C4-2B (cell line): ENCODE data around the gene EMC9.

ENCODE experiments used
- H3K27ac ChIP-seq: fragments of 450-650 bp; 2 replicates; pipeline ENCODE4 v1.5.1; 2017
- ZFX ChIP-seq: fragments of 450-650 bp; IDR thresholded peaks from 2 replicates; pipeline ENCODE4 v1.6.1; 2017
- TF ChIP-seq, protein P1 (sequence below): fragments of 450-650 bp; conservative IDR thresholded peaks from 2 replicates; pipeline ENCODE4 v1.5.1; 2017; ENCODE audit warnings: mild to moderate bottlenecking

The EMC9 gene

DNA sequence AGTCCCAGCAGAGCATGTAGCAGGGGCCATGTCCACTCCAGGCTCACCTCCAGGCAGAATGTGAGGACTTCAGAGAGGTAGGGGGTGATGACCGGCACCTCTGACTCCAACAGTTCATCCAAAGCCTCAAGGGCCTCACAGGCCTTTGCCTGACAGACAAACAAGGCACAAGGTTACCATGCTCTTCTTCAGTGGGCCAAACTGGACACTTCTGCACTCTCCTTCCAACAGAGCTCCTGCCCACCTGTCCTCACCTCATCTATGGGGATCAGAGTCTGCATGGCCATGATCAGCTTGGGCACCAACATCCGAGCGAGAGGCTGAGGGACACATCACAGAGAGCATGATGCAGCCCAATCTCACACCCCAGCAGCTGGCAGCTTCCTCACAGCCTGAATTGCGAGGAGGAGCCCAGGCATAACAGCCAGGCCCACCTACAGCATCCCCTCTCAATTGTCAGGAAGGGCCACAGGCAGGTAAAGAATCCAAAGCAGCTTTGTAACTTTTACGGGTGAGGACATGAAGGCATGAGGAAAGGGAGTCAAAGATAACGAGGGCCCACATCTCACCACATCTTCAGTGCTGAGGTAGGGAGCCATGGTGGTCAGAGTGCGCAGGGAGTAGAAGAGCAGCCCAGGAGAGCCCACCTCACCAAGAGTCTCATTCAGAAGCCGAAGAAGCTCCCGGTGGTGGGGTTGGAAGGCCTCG, 45.6 kb upstream of the EMC9 start:
- no peak overlapping the region for H3K27ac ChIP-seq
- TF ChIP-seq ZFX = no peak
- TF ChIP-seq, protein P1, sequence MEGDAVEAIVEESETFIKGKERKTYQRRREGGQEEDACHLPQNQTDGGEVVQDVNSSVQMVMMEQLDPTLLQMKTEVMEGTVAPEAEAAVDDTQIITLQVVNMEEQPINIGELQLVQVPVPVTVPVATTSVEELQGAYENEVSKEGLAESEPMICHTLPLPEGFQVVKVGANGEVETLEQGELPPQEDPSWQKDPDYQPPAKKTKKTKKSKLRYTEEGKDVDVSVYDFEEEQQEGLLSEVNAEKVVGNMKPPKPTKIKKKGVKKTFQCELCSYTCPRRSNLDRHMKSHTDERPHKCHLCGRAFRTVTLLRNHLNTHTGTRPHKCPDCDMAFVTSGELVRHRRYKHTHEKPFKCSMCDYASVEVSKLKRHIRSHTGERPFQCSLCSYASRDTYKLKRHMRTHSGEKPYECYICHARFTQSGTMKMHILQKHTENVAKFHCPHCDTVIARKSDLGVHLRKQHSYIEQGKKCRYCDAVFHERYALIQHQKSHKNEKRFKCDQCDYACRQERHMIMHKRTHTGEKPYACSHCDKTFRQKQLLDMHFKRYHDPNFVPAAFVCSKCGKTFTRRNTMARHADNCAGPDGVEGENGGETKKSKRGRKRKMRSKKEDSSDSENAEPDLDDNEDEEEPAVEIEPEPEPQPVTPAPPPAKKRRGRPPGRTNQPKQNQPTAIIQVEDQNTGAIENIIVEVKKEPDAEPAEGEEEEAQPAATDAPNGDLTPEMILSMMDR = no peak

DNA sequence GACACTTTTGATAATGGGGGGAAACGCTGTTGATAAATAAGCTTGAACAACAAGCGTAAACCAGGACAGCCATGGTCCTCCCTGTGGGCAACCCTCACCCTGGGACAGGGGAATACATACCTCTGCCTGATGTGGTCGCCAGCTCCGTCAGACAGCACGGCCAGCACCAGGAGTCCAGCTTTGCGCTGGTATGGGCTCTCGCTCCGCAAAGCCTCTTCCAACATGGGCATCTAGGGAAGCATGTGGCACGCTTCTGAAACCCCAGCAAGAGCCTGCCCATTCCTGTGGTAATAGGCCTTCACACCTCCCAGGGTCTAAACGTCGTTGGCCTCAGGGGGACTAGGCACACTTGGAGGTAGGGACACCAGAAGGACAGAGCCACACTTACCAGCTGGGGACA, 44.4 kb upstream of the EMC9 start:
- TF ChIP-seq, protein P1 = no peak
- no peak for TF ChIP-seq ZFX
- no peak overlapping the region for H3K27ac ChIP-seq

DNA sequence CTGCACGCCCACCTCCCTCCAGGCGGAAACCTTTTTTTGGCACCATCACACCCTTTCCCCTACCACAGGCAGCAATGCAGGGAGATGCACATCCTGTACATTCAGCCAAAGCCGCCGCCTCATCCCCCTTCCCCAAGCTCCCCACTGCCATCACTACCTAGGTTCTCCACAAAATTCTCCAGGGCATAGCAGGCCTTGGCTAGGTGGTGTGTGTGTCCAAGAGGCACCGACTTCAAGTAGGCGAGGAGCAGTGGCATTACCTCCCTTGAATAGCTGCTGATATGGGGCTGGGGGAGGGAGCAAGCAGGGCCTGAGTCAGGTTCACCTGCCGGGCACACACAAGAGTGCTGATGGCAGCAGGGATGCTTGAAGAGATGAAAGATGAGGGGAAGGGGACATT, 43.6 kb upstream of the EMC9 start:
- TF ChIP-seq ZFX = no peak
- TF ChIP-seq, protein P1 = no peak
- H3K27ac ChIP-seq = no peak overlapping the region

DNA sequence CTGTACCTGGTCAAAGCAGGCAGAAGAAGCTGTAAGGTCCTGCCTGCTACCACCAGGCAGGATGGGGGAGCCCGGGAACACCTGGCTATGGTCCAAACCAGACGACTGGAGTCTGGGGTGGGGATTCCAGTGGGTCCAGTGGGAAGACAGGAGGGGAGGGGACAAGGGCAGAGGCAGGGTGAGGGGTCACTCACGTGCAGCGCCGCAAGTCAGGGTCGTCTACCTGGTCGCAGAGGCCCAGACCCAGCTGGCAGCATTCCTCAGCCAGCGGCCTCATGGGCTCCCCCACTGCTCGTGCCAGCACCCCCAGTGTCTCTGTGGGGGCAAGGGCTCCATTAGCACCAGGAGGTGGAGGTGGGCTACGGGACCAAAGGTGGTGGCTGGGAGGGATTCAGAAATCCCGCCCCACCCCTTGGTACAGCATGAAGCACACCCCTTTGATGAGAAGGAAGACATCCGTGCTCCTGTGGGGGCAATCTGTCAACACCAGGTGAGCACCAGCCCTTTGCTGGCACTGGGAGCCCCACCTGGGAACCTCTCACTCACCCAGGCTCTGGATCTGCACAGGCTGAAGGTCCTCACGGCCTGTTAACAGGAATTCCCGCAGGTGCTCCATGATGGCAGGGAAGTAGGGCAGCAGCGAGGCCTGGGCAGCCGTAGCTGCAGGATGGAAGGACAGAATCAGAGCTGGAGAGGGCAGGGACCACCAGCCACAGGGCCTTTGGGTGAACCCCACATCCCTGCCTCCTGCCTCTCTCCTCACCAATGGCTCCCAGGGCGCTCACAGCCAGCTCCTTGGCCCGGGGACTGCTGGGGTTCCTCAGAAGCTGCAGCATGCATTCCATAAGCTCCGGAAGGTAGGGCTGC, 42.9 kb upstream of the EMC9 start:
- no peak for TF ChIP-seq ZFX
- TF ChIP-seq, protein P1 = no peak

DNA sequence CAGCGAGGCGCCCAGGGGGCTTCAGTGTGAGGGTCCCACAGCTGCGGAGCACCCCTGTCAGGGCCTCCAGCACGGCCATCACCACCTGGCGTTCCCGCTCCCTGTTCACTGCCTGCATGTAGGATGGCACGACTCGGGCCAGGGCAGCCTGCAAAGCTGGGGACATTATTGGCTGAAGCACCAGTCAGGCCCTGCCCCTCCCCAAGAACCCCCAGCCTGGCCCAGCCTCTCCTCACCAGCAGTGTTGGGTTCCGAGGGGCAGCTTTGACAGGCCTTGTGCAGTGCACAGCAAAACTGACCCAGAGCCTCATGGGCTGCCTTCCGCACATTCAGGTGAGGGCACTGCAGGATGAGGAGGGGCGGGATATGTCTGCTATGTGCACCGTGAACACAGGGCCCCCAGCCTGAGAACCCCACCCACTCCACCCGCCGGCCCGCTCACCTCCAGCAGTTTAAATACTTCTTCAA, 41.7 kb upstream of the EMC9 start:
- TF ChIP-seq, protein P1 = no peak
- TF ChIP-seq ZFX = no peak
- H3K27ac ChIP-seq = no peak overlapping the region

More for the DNA sequence above, 42.9 kb upstream of the EMC9 start:
- no peak overlapping the region for H3K27ac ChIP-seq

DNA sequence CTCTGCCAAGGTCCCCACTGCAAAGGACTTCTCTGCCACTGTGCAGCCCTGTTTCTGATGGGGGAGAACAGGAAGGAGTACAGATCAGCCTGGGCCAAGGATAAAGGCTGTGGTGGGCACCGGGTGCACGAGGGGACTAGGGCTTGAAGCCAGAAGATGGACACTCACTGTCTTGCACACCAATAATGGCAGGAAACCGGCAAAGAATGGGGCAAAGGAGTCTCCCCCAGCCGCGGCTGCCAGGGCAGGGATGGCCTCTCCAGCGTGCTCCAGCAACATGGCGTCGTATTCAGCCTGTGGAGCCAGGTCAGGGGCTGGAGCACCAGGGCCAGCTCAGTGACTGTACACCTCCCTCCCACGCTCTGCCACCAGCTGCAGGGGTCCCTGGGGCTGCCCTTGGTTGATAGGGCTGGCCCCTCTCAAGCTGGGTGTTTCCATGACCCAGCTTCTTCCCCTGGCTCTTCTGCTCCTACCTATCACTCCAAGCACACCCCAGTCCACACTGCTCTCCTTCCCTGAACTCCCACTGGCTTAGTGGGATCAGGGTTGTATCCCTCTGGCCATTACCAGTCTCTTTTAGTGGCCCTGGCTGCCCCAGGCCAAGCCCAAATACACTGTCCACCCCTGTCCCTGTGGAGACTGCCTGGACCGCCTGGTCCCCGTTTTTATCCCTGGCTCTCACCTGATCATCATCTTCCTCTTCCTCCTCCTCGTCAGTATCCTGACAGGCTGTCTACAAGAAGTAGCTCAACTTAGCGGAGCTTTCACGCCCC, 40.9 kb upstream of the EMC9 start:
- H3K27ac ChIP-seq = no peak overlapping the region
- TF ChIP-seq, protein P1 = no peak
- no peak for TF ChIP-seq ZFX
